Endothelial cell (in vitro differentiated cells): ENCODE measurements around the gene DPEP3. TPM values are rescaled to one million over a fixed set of nuclear protein-coding genes. Genes with fewer than 3 reads are reported as not detected.

ENCODE experiments used
- DNase-seq: peaks from one replicate; pipeline ENCODE4 v3.0.0; 2021; ENCODE audit warnings: low spot score
- H3K27ac Mint-ChIP-seq: one replicate; pipeline ENCODE4 v1.8.0; 2021; ENCODE audit warnings: mixed read lengths, inconsistent platforms; ENCODE audit not compliant: unreplicated experiment
- H3K27me3 Mint-ChIP-seq: one replicate; pipeline ENCODE4 v1.8.0; 2021; ENCODE audit warnings: mild to moderate bottlenecking, moderate library complexity, mixed read lengths, inconsistent platforms; ENCODE audit not compliant: unreplicated experiment
- H3K36me3 Mint-ChIP-seq: one replicate; pipeline ENCODE4 v1.8.0; 2021; ENCODE audit warnings: mild to moderate bottlenecking, low read depth, mixed read lengths, inconsistent platforms; ENCODE audit not compliant: unreplicated experiment
- H3K4me1 Mint-ChIP-seq: one replicate; pipeline ENCODE4 v1.8.0; 2021; ENCODE audit warnings: mild to moderate bottlenecking, mixed read lengths, inconsistent platforms; ENCODE audit not compliant: unreplicated experiment
- H3K4me3 Mint-ChIP-seq: one replicate; pipeline ENCODE4 v1.8.0; 2021; ENCODE audit warnings: mild to moderate bottlenecking, mixed read lengths, inconsistent platforms; ENCODE audit not compliant: unreplicated experiment
- H3K9me3 Mint-ChIP-seq: one replicate; pipeline ENCODE4 v1.8.0; 2021; ENCODE audit warnings: mixed read lengths, inconsistent platforms; ENCODE audit not compliant: unreplicated experiment
- total RNA-seq: library from RNA; stranded (reverse); fragmentation: NEBNext Ultra II Directional; extraction: Animal tissue kit (Norgen Biotek cat#: 25700); gene quantifications from one replicate; pipeline ENCODE4 v1.2.1, GENCODE V29; 2021; ENCODE audit not compliant: unreplicated experiment
- TF ChIP-seq, protein P1 (sequence below): fragments of 200-600 bp; sonication (generic); IDR thresholded peaks from one replicate; pipeline ENCODE4 v1.5.0; 2021; ENCODE audit warnings: antibody characterized with exemption; ENCODE audit not compliant: unreplicated experiment

DPEP3 gene
- total RNA-seq, 1 donor from 2014 or later: not detected

DNA sequence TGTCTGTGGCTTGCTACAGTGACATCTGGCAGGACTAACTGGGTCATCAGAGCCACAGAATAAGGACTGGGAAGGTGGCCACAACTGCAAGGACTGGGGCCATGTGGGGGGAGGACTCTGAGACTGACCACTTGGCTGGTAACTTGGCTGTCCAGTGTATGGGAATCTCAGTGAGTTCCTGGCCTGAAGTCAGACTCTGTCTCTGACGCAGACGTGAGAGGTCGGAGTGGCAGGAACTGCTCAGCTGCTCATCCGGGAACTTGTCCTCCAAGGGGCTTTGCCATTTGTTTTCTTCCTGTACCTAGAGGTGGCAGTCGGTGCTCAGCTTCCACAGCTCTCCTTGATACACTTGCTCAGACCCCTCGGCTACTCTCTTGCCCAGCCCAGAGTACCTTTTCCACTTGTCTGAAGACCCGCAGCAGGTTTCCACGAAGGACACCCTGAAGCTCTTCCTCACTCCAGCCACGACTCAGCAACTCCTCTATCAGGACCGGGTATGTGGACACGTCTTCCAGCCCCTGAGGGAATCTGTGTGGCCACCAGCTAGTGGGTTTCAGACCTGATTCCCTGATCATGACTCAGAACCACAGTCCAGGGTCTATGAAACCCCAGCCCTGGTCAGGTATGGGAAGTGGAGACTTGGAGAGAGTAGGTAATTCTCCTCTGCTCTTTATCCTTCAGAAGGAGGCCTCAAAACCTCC lies 7.3 kb upstream of the DPEP3 start:
- Mint-ChIP-seq H3K9me3 (no peaks in the 10 kb centered on the region), H3K27ac (peak overlapping the region; percentile 64), H3K27me3 (peaks cover 14% of the 10 kb centered on the region), H3K4me1 (peaks cover 23% of the 10 kb centered on the region), H3K4me3 (no peak overlapping the region), H3K36me3 (peaks cover 5% of the 10 kb centered on the region)
- no peak for DNase-seq
- TF ChIP-seq, protein P1, sequence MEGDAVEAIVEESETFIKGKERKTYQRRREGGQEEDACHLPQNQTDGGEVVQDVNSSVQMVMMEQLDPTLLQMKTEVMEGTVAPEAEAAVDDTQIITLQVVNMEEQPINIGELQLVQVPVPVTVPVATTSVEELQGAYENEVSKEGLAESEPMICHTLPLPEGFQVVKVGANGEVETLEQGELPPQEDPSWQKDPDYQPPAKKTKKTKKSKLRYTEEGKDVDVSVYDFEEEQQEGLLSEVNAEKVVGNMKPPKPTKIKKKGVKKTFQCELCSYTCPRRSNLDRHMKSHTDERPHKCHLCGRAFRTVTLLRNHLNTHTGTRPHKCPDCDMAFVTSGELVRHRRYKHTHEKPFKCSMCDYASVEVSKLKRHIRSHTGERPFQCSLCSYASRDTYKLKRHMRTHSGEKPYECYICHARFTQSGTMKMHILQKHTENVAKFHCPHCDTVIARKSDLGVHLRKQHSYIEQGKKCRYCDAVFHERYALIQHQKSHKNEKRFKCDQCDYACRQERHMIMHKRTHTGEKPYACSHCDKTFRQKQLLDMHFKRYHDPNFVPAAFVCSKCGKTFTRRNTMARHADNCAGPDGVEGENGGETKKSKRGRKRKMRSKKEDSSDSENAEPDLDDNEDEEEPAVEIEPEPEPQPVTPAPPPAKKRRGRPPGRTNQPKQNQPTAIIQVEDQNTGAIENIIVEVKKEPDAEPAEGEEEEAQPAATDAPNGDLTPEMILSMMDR: no peak

DNA sequence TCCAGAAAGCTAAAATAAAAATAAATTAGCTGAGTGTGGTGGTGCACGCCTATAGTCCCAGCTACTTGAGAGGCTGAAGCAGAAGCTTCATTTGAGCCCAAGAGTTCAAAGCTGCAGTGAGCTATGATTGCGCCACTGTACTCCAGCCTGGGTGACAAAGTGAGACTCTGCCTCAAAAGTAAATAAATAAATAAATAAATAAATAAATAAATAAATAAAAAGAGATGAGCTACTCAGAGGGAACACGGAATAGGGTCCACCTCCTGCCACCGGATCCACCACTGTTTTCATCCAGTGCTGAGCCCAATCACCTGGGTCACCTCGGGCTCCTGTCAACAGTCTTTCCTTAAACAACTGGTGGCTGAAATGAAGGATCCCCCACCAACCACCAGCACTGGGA lies 6.7 kb upstream of the DPEP3 start:
- DNase-seq: no peak
- H3K27ac Mint-ChIP-seq: no peak overlapping the region
- H3K4me1 Mint-ChIP-seq: peaks cover 23% of the 10 kb centered on the region
- no peaks in the 10 kb centered on the region for H3K9me3 Mint-ChIP-seq
- no peak overlapping the region for H3K4me3 Mint-ChIP-seq
- H3K27me3 Mint-ChIP-seq: peaks cover 14% of the 10 kb centered on the region
- H3K36me3 Mint-ChIP-seq: peaks cover 5% of the 10 kb centered on the region
- TF ChIP-seq, protein P1: no peak

DNA sequence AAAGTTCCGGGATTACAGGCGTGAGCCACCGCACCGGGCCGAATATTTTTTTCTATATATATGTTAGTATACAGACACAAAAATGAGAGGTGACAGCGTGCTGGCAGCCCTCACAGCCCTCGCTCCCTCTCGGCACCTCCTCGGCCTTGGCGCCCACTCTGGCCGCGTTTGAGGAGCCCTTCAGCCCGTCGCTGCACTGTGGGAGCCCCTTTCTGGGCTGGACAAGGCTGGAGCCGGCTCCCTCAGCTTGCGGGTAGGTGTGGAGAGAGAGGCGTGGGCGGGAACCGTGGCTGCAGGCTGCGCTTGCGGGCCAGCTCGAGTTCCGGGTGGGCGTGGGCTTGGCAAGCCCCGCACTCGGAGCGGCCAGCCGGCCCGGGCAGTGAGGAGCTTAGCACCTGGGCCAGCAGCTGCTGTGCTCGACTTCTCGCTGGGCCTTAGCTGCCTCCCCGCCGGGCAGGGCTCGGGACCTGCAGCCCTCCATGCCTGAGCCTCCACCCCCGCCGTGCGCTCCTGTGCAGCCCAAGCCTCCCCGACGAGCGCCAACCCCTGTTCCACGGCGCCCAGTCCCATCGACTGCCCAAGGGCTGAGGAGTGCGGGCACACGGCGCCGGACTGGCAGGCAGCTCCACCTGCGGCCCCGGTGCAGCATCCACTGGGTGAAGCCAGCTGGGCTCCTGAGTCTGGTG lies 1.9 kb upstream of the DPEP3 start:
- H3K4me1 Mint-ChIP-seq: peaks cover 15% of the 10 kb centered on the region
- no peak overlapping the region for H3K27ac Mint-ChIP-seq

DNA sequence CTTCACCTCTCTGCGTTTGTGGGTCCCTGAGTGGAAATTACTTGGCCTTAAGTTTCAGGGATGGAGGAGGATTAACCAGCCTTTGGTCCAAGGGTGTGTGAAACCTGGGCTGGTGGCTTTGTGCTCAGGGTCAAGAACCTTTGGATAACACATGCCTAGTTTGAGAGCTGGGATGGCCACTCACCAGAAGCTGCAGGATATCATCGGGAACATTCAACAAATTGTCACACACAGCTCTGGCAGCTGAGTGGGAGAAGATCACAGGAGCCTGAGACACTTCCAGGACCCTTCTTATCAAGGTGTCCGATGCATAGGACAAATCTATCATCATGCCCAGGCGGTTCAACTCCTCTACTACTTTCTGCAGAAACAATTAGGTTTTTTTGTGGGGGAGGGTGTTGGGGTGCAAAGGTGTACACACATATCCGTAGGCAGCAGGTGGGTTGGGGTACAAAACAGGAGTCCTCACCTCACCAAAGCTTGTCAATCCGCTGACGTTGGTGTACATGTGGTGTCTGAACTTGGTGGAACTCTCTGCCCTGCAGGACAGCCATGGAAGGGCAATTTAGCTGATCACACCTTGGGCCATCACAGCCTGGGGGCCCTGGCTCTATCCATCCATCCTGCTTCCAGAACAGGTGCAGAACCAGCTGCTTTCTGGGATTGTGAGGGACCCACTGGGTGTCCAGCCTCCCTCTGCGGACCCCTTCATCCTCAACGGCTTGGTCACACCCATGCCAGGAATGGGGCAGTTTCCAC lies 2.7 kb downstream of the DPEP3 start:
- no peak overlapping the region for H3K4me3 Mint-ChIP-seq
- TF ChIP-seq, protein P1: no peak
- H3K9me3 Mint-ChIP-seq: no peaks in the 10 kb centered on the region
- DNase-seq: no peak
- peaks cover 2% of the 10 kb centered on the region for H3K27me3 Mint-ChIP-seq
- no peaks in the 10 kb centered on the region for H3K4me1 Mint-ChIP-seq
- peak overlapping the region; percentile 30 for H3K27ac Mint-ChIP-seq
- no peaks in the 10 kb centered on the region for H3K36me3 Mint-ChIP-seq

More for the DNA sequence above, 1.9 kb upstream of the DPEP3 start:
- no peak overlapping the region for H3K4me3 Mint-ChIP-seq
- H3K36me3 Mint-ChIP-seq: no peaks in the 10 kb centered on the region
- TF ChIP-seq, protein P1: no peak
- no peak for DNase-seq
- H3K9me3 Mint-ChIP-seq: no peaks in the 10 kb centered on the region
- H3K27me3 Mint-ChIP-seq: peaks cover 6% of the 10 kb centered on the region
